Nephron progenitor cell (in vitro differentiated cells): ENCODE results near the gene BICD1.

Source experiments
- DNase-seq: peaks from one replicate; pipeline ENCODE4 v3.0.0; 2021
- H3K27ac Mint-ChIP-seq: 2 replicates; pipeline ENCODE4 v1.8.0; 2021; ENCODE audit warnings: mild to moderate bottlenecking, moderate library complexity, mixed read lengths
- H3K27me3 Mint-ChIP-seq: 2 replicates; pipeline ENCODE4 v1.8.0; 2021; ENCODE audit warnings: mild to moderate bottlenecking, low read depth, mixed read lengths; ENCODE audit not compliant: poor library complexity
- H3K36me3 Mint-ChIP-seq: 2 replicates; pipeline ENCODE4 v1.8.0; 2021; ENCODE audit warnings: low read depth, mixed read lengths
- H3K4me1 Mint-ChIP-seq: 2 replicates; pipeline ENCODE4 v1.8.0; 2021; ENCODE audit warnings: mixed read lengths
- H3K4me3 Mint-ChIP-seq: 2 replicates; pipeline ENCODE4 v1.8.0; 2021; ENCODE audit warnings: mild to moderate bottlenecking, moderate library complexity, mixed read lengths
- H3K9me3 Mint-ChIP-seq: 2 replicates; pipeline ENCODE4 v1.8.0; 2021; ENCODE audit warnings: mild to moderate bottlenecking, moderate library complexity, mixed read lengths
- TF ChIP-seq, protein P1 (sequence below): fragments of 200-600 bp; sonication (generic); IDR thresholded peaks from 2 replicates; pipeline ENCODE4 v1.5.0; 2021; ENCODE audit warnings: antibody characterized with exemption

BICD1 gene

DNA sequence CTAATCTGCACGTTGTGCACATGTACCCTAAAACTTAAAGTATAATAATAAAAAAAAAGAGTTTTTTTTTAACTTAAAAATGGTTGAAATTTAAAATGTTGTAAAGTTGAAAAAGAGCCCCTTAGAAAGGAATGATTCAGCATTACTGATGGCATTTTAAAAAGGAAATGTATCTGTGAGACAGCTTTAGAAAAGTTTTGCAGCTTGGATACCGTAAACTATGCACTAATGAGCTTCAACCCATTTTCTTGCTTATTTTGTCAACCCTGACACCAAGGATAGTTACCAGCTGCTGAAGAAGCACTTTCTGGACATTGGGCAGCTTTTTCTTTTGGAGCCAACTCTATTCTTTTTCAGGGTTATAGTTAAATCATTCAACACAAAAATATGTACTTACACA, 4.3 kb downstream of the BICD1 start:
- H3K27me3 Mint-ChIP-seq: no peaks in the 10 kb centered on the region
- no peaks in the 10 kb centered on the region for H3K9me3 Mint-ChIP-seq
- H3K4me3 Mint-ChIP-seq: no peak overlapping the region
- DNase-seq: no peak
- peaks cover 29% of the 10 kb centered on the region for H3K36me3 Mint-ChIP-seq
- H3K27ac Mint-ChIP-seq: no peak overlapping the region
- TF ChIP-seq, protein P1, sequence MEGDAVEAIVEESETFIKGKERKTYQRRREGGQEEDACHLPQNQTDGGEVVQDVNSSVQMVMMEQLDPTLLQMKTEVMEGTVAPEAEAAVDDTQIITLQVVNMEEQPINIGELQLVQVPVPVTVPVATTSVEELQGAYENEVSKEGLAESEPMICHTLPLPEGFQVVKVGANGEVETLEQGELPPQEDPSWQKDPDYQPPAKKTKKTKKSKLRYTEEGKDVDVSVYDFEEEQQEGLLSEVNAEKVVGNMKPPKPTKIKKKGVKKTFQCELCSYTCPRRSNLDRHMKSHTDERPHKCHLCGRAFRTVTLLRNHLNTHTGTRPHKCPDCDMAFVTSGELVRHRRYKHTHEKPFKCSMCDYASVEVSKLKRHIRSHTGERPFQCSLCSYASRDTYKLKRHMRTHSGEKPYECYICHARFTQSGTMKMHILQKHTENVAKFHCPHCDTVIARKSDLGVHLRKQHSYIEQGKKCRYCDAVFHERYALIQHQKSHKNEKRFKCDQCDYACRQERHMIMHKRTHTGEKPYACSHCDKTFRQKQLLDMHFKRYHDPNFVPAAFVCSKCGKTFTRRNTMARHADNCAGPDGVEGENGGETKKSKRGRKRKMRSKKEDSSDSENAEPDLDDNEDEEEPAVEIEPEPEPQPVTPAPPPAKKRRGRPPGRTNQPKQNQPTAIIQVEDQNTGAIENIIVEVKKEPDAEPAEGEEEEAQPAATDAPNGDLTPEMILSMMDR: no peak
- peaks cover 57% of the 10 kb centered on the region for H3K4me1 Mint-ChIP-seq

DNA sequence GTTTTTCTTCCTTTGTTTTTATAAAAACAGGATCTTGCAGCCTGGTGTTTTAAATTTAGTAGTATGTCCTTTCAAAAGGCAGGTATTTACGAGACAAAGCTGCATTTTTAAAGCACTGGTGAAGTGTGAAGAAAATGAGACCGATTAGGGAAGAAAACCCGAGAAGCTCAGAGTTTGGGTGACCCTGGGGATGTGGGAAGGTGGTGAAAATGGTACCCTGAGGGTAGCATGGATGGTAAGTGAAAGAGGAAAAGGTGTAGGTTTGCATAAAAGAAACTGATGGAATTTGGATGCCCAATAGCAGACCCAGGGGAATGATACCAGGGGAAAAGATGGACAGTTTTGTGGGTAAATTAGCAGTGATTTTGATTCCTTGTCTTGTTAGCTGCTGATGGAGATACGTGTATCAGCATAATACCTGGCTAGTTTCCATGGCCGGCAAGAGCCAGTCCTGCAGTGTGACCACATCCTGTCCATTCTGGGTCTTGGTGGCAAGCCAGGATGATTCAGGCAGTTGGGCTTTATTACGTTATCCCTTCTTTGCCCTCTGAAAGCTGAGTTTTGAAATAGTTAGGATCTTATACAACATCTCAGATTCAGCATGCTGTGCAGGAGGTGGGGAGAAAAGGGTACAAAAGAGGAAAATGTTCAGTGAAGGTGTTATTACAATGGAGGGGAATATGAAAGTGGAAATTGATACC, 8.9 kb downstream of the BICD1 start:
- Mint-ChIP-seq H3K27me3 (no peaks in the 10 kb centered on the region), H3K4me1 (peaks cover 45% of the 10 kb centered on the region), H3K36me3 (peaks cover 45% of the 10 kb centered on the region), H3K9me3 (no peaks in the 10 kb centered on the region), H3K27ac (peak overlapping the region; percentile 51), H3K4me3 (no peak overlapping the region)
- DNase-seq: no peak
- TF ChIP-seq, protein P1: no peak

DNA sequence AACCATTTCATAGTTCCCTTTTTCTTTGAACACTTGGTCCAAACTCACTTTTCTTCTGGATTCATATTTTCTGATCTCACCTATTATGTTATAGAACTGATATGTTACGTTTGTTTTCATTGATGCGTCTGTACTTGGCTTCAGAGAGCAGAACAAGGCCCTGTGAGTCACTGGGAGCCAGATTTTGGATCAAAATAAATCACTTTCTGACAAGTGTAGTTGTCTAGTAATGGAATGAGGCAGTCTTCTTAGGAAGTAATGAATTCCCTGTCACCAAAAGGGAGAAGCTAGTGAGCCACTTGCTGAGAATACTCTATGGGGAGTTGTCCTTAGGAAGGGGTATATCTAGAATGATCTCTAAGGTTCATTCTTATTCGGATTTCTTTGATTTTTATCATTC, 10.2 kb downstream of the BICD1 start:
- Mint-ChIP-seq H3K36me3 (peaks cover 37% of the 10 kb centered on the region), H3K4me1 (peaks cover 46% of the 10 kb centered on the region), H3K4me3 (no peak overlapping the region), H3K27me3 (no peaks in the 10 kb centered on the region), H3K9me3 (no peaks in the 10 kb centered on the region), H3K27ac (no peak overlapping the region)
- TF ChIP-seq, protein P1: no peak
- DNase-seq: no peak

DNA sequence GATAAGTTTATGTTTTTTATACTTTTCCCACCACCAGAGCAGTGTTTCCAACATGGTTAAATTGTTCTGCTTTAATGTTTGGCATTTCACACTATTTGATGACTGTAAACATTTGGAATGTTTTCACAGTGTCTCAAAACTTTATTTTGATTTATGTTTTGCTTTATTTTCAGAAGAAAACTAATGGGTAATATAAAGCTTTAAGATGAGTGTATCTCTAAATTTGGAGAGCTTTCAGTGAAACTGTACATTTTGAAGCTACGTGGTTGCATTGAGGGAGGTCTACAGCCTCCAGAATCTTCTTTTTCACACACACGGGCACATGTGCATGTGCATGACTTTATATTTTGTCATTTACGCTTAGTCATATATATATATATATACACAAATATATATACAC, 10.7 kb downstream of the BICD1 start:
- peaks cover 33% of the 10 kb centered on the region for H3K36me3 Mint-ChIP-seq
- TF ChIP-seq, protein P1: no peak
- no peak overlapping the region for H3K27ac Mint-ChIP-seq
- H3K27me3 Mint-ChIP-seq: no peaks in the 10 kb centered on the region
- H3K4me1 Mint-ChIP-seq: peaks cover 44% of the 10 kb centered on the region
- H3K9me3 Mint-ChIP-seq: no peaks in the 10 kb centered on the region
- no peak for DNase-seq
- no peak overlapping the region for H3K4me3 Mint-ChIP-seq

DNA sequence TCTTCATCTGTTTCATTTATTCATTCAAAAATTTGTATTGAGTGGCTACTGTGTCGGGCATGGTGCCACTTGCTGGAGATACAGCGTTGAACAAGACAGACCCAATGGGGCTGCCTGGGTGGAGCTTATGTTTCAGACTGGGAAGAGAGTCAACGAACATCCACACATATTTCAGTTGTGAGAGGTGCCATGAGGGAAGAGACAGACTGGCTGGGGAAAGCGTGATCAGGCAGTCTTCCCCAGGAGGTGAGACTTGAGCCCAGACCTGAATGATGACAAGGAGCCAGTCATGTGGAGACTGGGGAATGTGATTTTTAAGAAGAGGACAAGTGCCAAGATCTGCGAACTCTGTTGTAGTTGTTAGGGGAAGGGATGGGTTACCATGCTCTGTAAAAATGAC, 12.2 kb downstream of the BICD1 start:
- Mint-ChIP-seq H3K27ac (peak overlapping the region; percentile 61), H3K9me3 (no peaks in the 10 kb centered on the region), H3K4me3 (no peak overlapping the region), H3K36me3 (peaks cover 22% of the 10 kb centered on the region), H3K4me1 (peaks cover 35% of the 10 kb centered on the region), H3K27me3 (no peaks in the 10 kb centered on the region)
- TF ChIP-seq, protein P1: no peak
- no peak for DNase-seq

DNA sequence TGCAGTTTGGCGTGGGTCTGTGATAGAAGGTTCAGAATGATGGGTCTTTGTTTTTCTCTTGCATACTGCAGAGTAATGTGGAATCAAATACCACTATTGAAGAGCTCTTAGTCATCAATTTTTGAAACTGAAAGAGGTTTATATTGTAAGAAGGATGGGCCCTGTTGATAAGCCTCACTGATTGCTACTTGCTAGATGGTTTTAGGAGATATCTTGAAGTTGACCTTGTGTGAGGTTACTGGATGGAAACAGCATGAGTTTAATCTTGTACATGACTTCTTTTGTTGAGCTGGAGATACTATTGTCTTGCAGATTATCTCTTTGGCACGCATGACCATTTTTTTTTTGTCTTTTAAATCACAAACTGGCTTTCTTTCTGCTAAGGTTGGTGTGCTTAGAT, 13.8 kb downstream of the BICD1 start:
- no peak overlapping the region for H3K4me3 Mint-ChIP-seq
- peaks cover 17% of the 10 kb centered on the region for H3K36me3 Mint-ChIP-seq
- no peak for DNase-seq
- H3K9me3 Mint-ChIP-seq: no peaks in the 10 kb centered on the region
- peaks cover 41% of the 10 kb centered on the region for H3K4me1 Mint-ChIP-seq
- TF ChIP-seq, protein P1: no peak
- H3K27ac Mint-ChIP-seq: peak overlapping the region; percentile 8
- H3K27me3 Mint-ChIP-seq: no peaks in the 10 kb centered on the region
